ENCODE results near the gene ATXN2.

Gene ATXN2

GRCh38 chr12:111448846-111449790 is 150.0 kb downstream of the ATXN2 start:
- no peak for DNase-seq (ENCODE audit: low read depth)

- DNase-seq (ENCODE audit: low read depth) = no peak
These were observed 150.8 kb downstream of the ATXN2 start for GRCh38 chr12:111448266-111448830.

- DNase-seq (ENCODE audit: low read depth) = no peak
These were observed 151.4 kb downstream of the ATXN2 start for GRCh38 chr12:111447571-111448265.

- no peak for DNase-seq (ENCODE audit: low read depth)
These were observed 152.2 kb downstream of the ATXN2 start for GRCh38 chr12:111446631-111447570.

- DNase-seq (ENCODE audit: low read depth) = no peak
These were observed 153.2 kb downstream of the ATXN2 start for GRCh38 chr12:111445726-111446581.

- DNase-seq (ENCODE audit: low read depth) = peak; percentile 83
These were observed 154.0 kb downstream of the ATXN2 start for GRCh38 chr12:111444925-111445725.

GRCh38 chr12:111444314-111444924 is 154.7 kb downstream of the ATXN2 start:
- no peak for DNase-seq (ENCODE audit: low read depth)

GRCh38 chr12:111443586-111443985 is 155.5 kb downstream of the ATXN2 start:
- no peak for DNase-seq (ENCODE audit: low read depth)

GRCh38 chr12:111443086-111443485 is 156.0 kb downstream of the ATXN2 start:
- no peak for DNase-seq (ENCODE audit: low read depth)

- no peak for DNase-seq (ENCODE audit: low read depth)
These were observed 156.6 kb downstream of the ATXN2 start for GRCh38 chr12:111442301-111443045.

GRCh38 chr12:111441107-111441928 is 157.8 kb downstream of the ATXN2 start:
- no peak for DNase-seq (ENCODE audit: low read depth)

GRCh38 chr12:111440631-111441030 is 158.5 kb downstream of the ATXN2 start:
- no peak for DNase-seq (ENCODE audit: low read depth)

GRCh38 chr12:111440152-111440551 is 159.0 kb downstream of the ATXN2 start:
- DNase-seq (ENCODE audit: low read depth) = no peak

- no peak for DNase-seq (ENCODE audit: low read depth)
These were observed 159.4 kb downstream of the ATXN2 start for GRCh38 chr12:111439657-111440151.

GRCh38 chr12:111438481-111438880 is 160.6 kb downstream of the ATXN2 start:
- peak; percentile 47 for DNase-seq (ENCODE audit: low read depth)

GRCh38 chr12:111437816-111438454 is 161.2 kb downstream of the ATXN2 start:
- no peak for DNase-seq (ENCODE audit: low read depth)

- DNase-seq (ENCODE audit: low read depth) = no peak
These were observed 162.3 kb downstream of the ATXN2 start for GRCh38 chr12:111436811-111437210.
